Measurements from ENCODE around the gene TGFBR1. TPM values are rescaled to one million over a fixed set of nuclear protein-coding genes. Genes with fewer than 3 reads are reported as not detected.

TGFBR1 gene
- total RNA-seq, 4 donors from 2014 or later, result 17.6 to 24.1 (median 22.8) TPM

GRCh38 chr9:99105152-99106043, 485 bp downstream of the TGFBR1 start:
- H3K4me1 ChIP-seq, result peaks cover 15 to 67% (median 33%) of the 10 kb centered on the region in 4 donors
- no peaks in the 10 kb centered on the region for H3K27me3 ChIP-seq
- peak overlapping the region; percentile 57 to 96 (median 78) for H3K4me3 ChIP-seq
- peak overlapping the region; percentile 88 to 95 (median 93) for H3K27ac ChIP-seq
- no peaks in the 10 kb centered on the region for H3K36me3 ChIP-seq
- in situ Hi-C loops (cut with MboI; ENCODE audit: low pct_ligation_motif_present in 1 of 4, low pct_unique_long_range_greater_than_20kb in 1 of 4, low sequenced_read_pairs in 3 of 4) (no loop called here), intact Hi-C loops (cut with DNase I; ENCODE audit: low total_unique reads) (no loop called here)
- 0 to 1% methylated on average over 2 to 46 of the region's 118 CpGs for WGBS, 2 donors (ENCODE audit: low coverage in 1 of 2)
- peak; percentile 84 for DNase-seq
- no peaks in the 10 kb centered on the region for H3K9me3 ChIP-seq
- TF ChIP-seq POLR2AphosphoS5 (IDR thresholded peaks at IDR 0.05) (peak; percentile 24 to 68 (median 25)), POLR2A (IDR thresholded peaks at IDR 0.05) (peak; percentile 32), EP300 (IDR thresholded peaks at IDR 0.05; ENCODE audit: low read depth) (no peak)

DNA sequence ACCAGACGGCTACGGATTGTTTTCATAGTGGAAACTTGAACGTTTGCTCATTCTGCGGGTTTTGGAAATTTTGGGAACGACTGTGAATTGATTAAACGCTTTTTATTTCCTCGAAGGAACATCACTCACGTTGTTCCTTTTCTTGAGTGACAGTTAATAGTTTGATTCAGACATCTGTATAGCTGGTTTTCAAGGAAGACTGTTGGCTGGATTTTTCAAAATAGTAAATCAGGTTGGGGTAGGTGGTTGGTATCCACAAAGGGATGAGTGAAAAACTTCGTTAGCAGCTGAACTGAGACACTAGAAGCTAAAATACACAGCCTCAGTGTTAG, 1.1 kb downstream of the TGFBR1 start:
- TF ChIP-seq POLR2A (IDR thresholded peaks at IDR 0.05) (no peak), CTCF (IDR thresholded peaks at IDR 0.05) (no peak), EP300 (IDR thresholded peaks at IDR 0.05; ENCODE audit: low read depth) (no peak), POLR2AphosphoS5 (IDR thresholded peaks at IDR 0.05) (no peak)
- no peaks in the 10 kb centered on the region for H3K9me3 ChIP-seq
- in situ Hi-C loops (cut with MboI; ENCODE audit: low pct_ligation_motif_present in 1 of 4, low pct_unique_long_range_greater_than_20kb in 1 of 4, low sequenced_read_pairs in 3 of 4), result no loop called here
- no peak for DNase-seq
- peaks cover 15 to 73% (median 33%) of the 10 kb centered on the region in 4 donors for H3K4me1 ChIP-seq
- no peaks in the 10 kb centered on the region for H3K27me3 ChIP-seq
- H3K27ac ChIP-seq, result peak overlapping the region; percentile 88 to 95 (median 93)
- H3K36me3 ChIP-seq, result no peaks in the 10 kb centered on the region
- peak overlapping the region; percentile 57 to 96 (median 78) for H3K4me3 ChIP-seq
- intact Hi-C loops (cut with DNase I; ENCODE audit: low total_unique reads), result no loop called here
- 0 to 2% methylated on average over 7 to 9 of the region's 9 CpGs for WGBS, 2 donors (ENCODE audit: low coverage in 1 of 2)

GRCh38 chr9:99107421-99107820, 2.5 kb downstream of the TGFBR1 start:
- Histone ChIP-seq H3K9me3 (no peaks in the 10 kb centered on the region), H3K27ac (peak overlapping the region; percentile 88 to 95 (median 93)), H3K27me3 (no peaks in the 10 kb centered on the region), H3K4me1 (peaks cover 19 to 81% (median 39%) of the 10 kb centered on the region in 4 donors), H3K36me3 (no peaks in the 10 kb centered on the region), H3K4me3 (no peak overlapping the region)
- intact Hi-C loops (cut with DNase I; ENCODE audit: low total_unique reads) (no loop called here), in situ Hi-C loops (cut with MboI; ENCODE audit: low pct_ligation_motif_present in 1 of 4, low pct_unique_long_range_greater_than_20kb in 1 of 4, low sequenced_read_pairs in 3 of 4) (no loop called here)
- WGBS, 2 donors (ENCODE audit: low coverage in 1 of 2), result 32 to 44% methylated on average over 3 of the region's 3 CpGs
- TF ChIP-seq POLR2AphosphoS5 (IDR thresholded peaks at IDR 0.05) (no peak), EP300 (IDR thresholded peaks at IDR 0.05; ENCODE audit: low read depth) (no peak), POLR2A (IDR thresholded peaks at IDR 0.05) (no peak), CTCF (IDR thresholded peaks at IDR 0.05) (no peak)
- no peak for DNase-seq

DNA sequence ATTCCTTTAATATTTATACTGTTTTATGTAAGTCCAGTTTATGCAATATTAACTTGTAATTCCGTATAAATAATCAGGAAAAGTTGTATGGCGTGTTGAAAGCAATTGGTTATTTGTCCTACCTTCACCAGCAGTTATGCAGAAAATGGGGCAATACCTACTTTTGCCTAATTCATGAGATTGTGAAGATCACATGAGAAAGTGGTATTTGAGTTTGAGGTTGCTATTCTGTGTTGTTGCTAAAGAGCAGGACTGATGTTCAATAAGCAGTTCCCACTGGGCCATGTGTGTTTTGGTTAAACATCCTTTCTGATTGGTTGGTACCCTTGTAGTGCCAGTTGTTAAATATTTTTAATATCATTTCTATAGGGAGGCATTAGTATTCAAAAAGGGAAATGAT, 3.2 kb downstream of the TGFBR1 start:
- DNase-seq, result no peak
- Histone ChIP-seq H3K4me3 (no peak overlapping the region), H3K4me1 (peaks cover 25 to 83% (median 46%) of the 10 kb centered on the region in 4 donors), H3K27ac (peak overlapping the region; percentile 88 to 95 (median 93)), H3K27me3 (no peaks in the 10 kb centered on the region), H3K36me3 (no peaks in the 10 kb centered on the region), H3K9me3 (no peaks in the 10 kb centered on the region)
- intact Hi-C loops (cut with DNase I; ENCODE audit: low total_unique reads) (no loop called here), in situ Hi-C loops (cut with MboI; ENCODE audit: low pct_ligation_motif_present in 1 of 4, low pct_unique_long_range_greater_than_20kb in 1 of 4, low sequenced_read_pairs in 3 of 4) (no loop called here)
- WGBS, 2 donors (ENCODE audit: low coverage in 1 of 2), result 88 to 90% methylated on average over 2 of the region's 2 CpGs
- no peak for TF ChIP-seq POLR2AphosphoS5 (IDR thresholded peaks at IDR 0.05)
- no peak for TF ChIP-seq CTCF (IDR thresholded peaks at IDR 0.05)
- TF ChIP-seq EP300 (IDR thresholded peaks at IDR 0.05; ENCODE audit: low read depth), result no peak
- no peak for TF ChIP-seq POLR2A (IDR thresholded peaks at IDR 0.05)
